Large intestine (tissue), 3 donors: ENCODE results near the gene FAF2. TPM values are rescaled to one million over a fixed set of nuclear protein-coding genes. Genes with fewer than 3 reads are reported as not detected.

ENCODE experiments used
- DNase-seq, 2 donors: peaks; one replicate each; pipeline versions ENCODE4 v3.0.0 to v3.0.0-alpha.2; 2013
- H3K27ac ChIP-seq: one replicate; pipeline ENCODE4 v1.5.1; 2013; ENCODE audit warnings: low read length
- H3K27me3 ChIP-seq: 2 replicates; pipeline ENCODE4 v1.6.1; 2013; ENCODE audit warnings: low read length; ENCODE audit not compliant: control insufficient read depth, insufficient read depth
- H3K36me3 ChIP-seq: 2 replicates; pipeline ENCODE4 v1.6.1; 2013; ENCODE audit warnings: low read length; ENCODE audit not compliant: control insufficient read depth, insufficient read depth
- H3K4me1 ChIP-seq: one replicate; pipeline ENCODE4 v1.6.1; 2013; ENCODE audit warnings: low read length; ENCODE audit not compliant: control insufficient read depth, insufficient read depth
- H3K4me3 ChIP-seq: one replicate; pipeline ENCODE4 v1.5.1; 2013; ENCODE audit warnings: low read length
- H3K9me3 ChIP-seq: one replicate; pipeline ENCODE4 v1.6.1; 2013; ENCODE audit warnings: mild to moderate bottlenecking, low read depth, low read length, moderate library complexity; ENCODE audit not compliant: control insufficient read depth
- WGBS: methylation state at CpG from one replicate; pipeline ENCODE4 v1.1.5; 2013; ENCODE audit warnings: low lambda C conversion rate; ENCODE audit not compliant: insufficient coverage; 5-methylcytosine and 5-hydroxymethylcytosine counted together
- polyA plus RNA-seq: library from polyadenylated mRNA; unstranded; fragments of 120-200 nt; gene quantifications from one replicate; pipeline ENCODE4 v1.2.1, GENCODE V29; 2013

Gene FAF2
- polyA plus RNA-seq, 1 donor, result 50.9 TPM

- no peak overlapping the region for H3K27ac ChIP-seq
- no peaks in the 10 kb centered on the region for H3K9me3 ChIP-seq
- no peak overlapping the region for H3K4me3 ChIP-seq
- no peaks in the 10 kb centered on the region for H3K36me3 ChIP-seq
- no CpG with 5 or more reads among the region's 7 CpGs for whole genome bisulfite sequencing
- H3K27me3 ChIP-seq, result no peaks in the 10 kb centered on the region
- H3K4me1 ChIP-seq, result no peaks in the 10 kb centered on the region
- no peak for DNase-seq
Observed at GRCh38 chr5:176521286-176521685, 73.1 kb downstream of the FAF2 start.

GRCh38 chr5:176521699-176522263, 73.6 kb downstream of the FAF2 start:
- no peak for DNase-seq
- WGBS, result 88% methylated on average over 3 of the region's 10 CpGs
- Histone ChIP-seq H3K27ac (no peak overlapping the region), H3K36me3 (no peaks in the 10 kb centered on the region), H3K9me3 (no peaks in the 10 kb centered on the region), H3K4me3 (no peak overlapping the region), H3K4me1 (no peaks in the 10 kb centered on the region), H3K27me3 (no peaks in the 10 kb centered on the region)

- DNase-seq, result no peak
- Histone ChIP-seq H3K36me3 (peaks cover 21% of the 10 kb centered on the region), H3K4me3 (no peak overlapping the region), H3K9me3 (no peaks in the 10 kb centered on the region), H3K4me1 (no peaks in the 10 kb centered on the region), H3K27me3 (no peaks in the 10 kb centered on the region), H3K27ac (no peak overlapping the region)
- no CpG with 5 or more reads among the region's 6 CpGs for WGBS
Observed at GRCh38 chr5:176524138-176524537, 76.0 kb downstream of the FAF2 start.

GRCh38 chr5:176524987-176525386, 76.8 kb downstream of the FAF2 start:
- no peak overlapping the region for H3K27ac ChIP-seq
- H3K36me3 ChIP-seq, result peaks cover 28% of the 10 kb centered on the region
- H3K27me3 ChIP-seq, result no peaks in the 10 kb centered on the region
- no peaks in the 10 kb centered on the region for H3K4me1 ChIP-seq
- H3K4me3 ChIP-seq, result no peak overlapping the region
- WGBS, result no CpG with 5 or more reads among the region's 15 CpGs
- no peak for DNase-seq
- no peaks in the 10 kb centered on the region for H3K9me3 ChIP-seq

- DNase-seq, result no peak
- Histone ChIP-seq H3K4me1 (no peaks in the 10 kb centered on the region), H3K27ac (no peak overlapping the region), H3K36me3 (peaks cover 32% of the 10 kb centered on the region), H3K27me3 (no peaks in the 10 kb centered on the region), H3K4me3 (no peak overlapping the region), H3K9me3 (no peaks in the 10 kb centered on the region)
- no CpG with 5 or more reads among the region's 9 CpGs for WGBS
Observed at GRCh38 chr5:176525677-176526076, 77.5 kb downstream of the FAF2 start.

GRCh38 chr5:176526462-176526861, 78.3 kb downstream of the FAF2 start:
- Histone ChIP-seq H3K4me1 (no peaks in the 10 kb centered on the region), H3K9me3 (no peaks in the 10 kb centered on the region), H3K27ac (no peak overlapping the region), H3K4me3 (no peak overlapping the region), H3K36me3 (peaks cover 39% of the 10 kb centered on the region), H3K27me3 (no peaks in the 10 kb centered on the region)
- DNase-seq, result no peak
- no CpG with 5 or more reads among the region's 9 CpGs for WGBS

- 80% methylated on average over 1 of the region's 34 CpGs for WGBS
Observed at GRCh38 chr5:176527246-176528222, 79.3 kb downstream of the FAF2 start.

GRCh38 chr5:176528301-176528700, 80.1 kb downstream of the FAF2 start:
- H3K27ac ChIP-seq, result no peak overlapping the region
- whole genome bisulfite sequencing, result no CpG with 5 or more reads among the region's 11 CpGs
- no peaks in the 10 kb centered on the region for H3K9me3 ChIP-seq
- H3K27me3 ChIP-seq, result no peaks in the 10 kb centered on the region
- peaks cover 46% of the 10 kb centered on the region for H3K36me3 ChIP-seq
- DNase-seq, result no peak
- no peak overlapping the region for H3K4me3 ChIP-seq
- H3K4me1 ChIP-seq, result peaks cover 7% of the 10 kb centered on the region

More at GRCh38 chr5:176527246-176528222, 79.3 kb downstream of the FAF2 start:
- Histone ChIP-seq H3K27ac (no peak overlapping the region), H3K36me3 (peaks cover 46% of the 10 kb centered on the region), H3K9me3 (no peaks in the 10 kb centered on the region), H3K4me1 (no peaks in the 10 kb centered on the region), H3K27me3 (no peaks in the 10 kb centered on the region), H3K4me3 (no peak overlapping the region)
- no peak for DNase-seq

- peaks cover 47% of the 10 kb centered on the region for H3K36me3 ChIP-seq
Observed at GRCh38 chr5:176528761-176529115, 80.6 kb downstream of the FAF2 start.

GRCh38 chr5:176529116-176529740, 81.0 kb downstream of the FAF2 start:
- H3K36me3 ChIP-seq, result peaks cover 51% of the 10 kb centered on the region
- WGBS, result no CpG with 5 or more reads among the region's 26 CpGs

More at GRCh38 chr5:176528761-176529115, 80.6 kb downstream of the FAF2 start:
- Histone ChIP-seq H3K27me3 (no peaks in the 10 kb centered on the region), H3K4me1 (peaks cover 11% of the 10 kb centered on the region), H3K27ac (no peak overlapping the region), H3K4me3 (no peak overlapping the region), H3K9me3 (no peaks in the 10 kb centered on the region)
- no peak for DNase-seq
- no CpG with 5 or more reads among the region's 17 CpGs for WGBS

More at GRCh38 chr5:176529116-176529740, 81.0 kb downstream of the FAF2 start:
- DNase-seq, result no peak
- H3K27ac ChIP-seq, result no peak overlapping the region
- peaks cover 16% of the 10 kb centered on the region for H3K4me1 ChIP-seq
- no peak overlapping the region for H3K4me3 ChIP-seq
- no peaks in the 10 kb centered on the region for H3K9me3 ChIP-seq
- H3K27me3 ChIP-seq, result no peaks in the 10 kb centered on the region
